Measurements from ENCODE around the gene TNFRSF12A.

TNFRSF12A gene

GRCh38 chr16:3009568-3010390 lies 10.4 kb upstream of the TNFRSF12A start:
- DNase-seq (ENCODE audit: low read depth): peak; percentile 24
- no peak for TF ChIP-seq CTCF (conservative IDR thresholded peaks at IDR 0.05; ENCODE audit: low read depth, low read length)
- no peak overlapping the region for H3K4me3 ChIP-seq (ENCODE audit: low read depth, low read length)

GRCh38 chr16:3010510-3010909 lies 9.7 kb upstream of the TNFRSF12A start:
- no peak overlapping the region for H3K4me3 ChIP-seq (ENCODE audit: low read depth, low read length)
- no peak for DNase-seq (ENCODE audit: low read depth)
- no peak for TF ChIP-seq CTCF (conservative IDR thresholded peaks at IDR 0.05; ENCODE audit: low read depth, low read length)

- no peak for DNase-seq (ENCODE audit: low read depth)
- no peak overlapping the region for H3K4me3 ChIP-seq (ENCODE audit: low read depth, low read length)
- TF ChIP-seq CTCF (conservative IDR thresholded peaks at IDR 0.05; ENCODE audit: low read depth, low read length): no peak
Observed at GRCh38 chr16:3012246-3012645, 7.9 kb upstream of the TNFRSF12A start.

GRCh38 chr16:3012828-3013420 lies 7.2 kb upstream of the TNFRSF12A start, which contains the start of gene CLDN9:
Gene CLDN9 (plus strand): TSS chr16:3012923. CDS start chr16:3013363, 440 bp downstream.
- DNase-seq (ENCODE audit: low read depth): no peak
- H3K4me3 ChIP-seq (ENCODE audit: low read depth, low read length): no peak within 1 kb of the TSS
- TF ChIP-seq CTCF (conservative IDR thresholded peaks at IDR 0.05; ENCODE audit: low read depth, low read length): no peak

- TF ChIP-seq CTCF (conservative IDR thresholded peaks at IDR 0.05; ENCODE audit: low read depth, low read length): no peak
Observed at GRCh38 chr16:3013491-3013951, 6.6 kb upstream of the TNFRSF12A start.

GRCh38 chr16:3013998-3014690 lies 6.0 kb upstream of the TNFRSF12A start:
- no peak for TF ChIP-seq CTCF (conservative IDR thresholded peaks at IDR 0.05; ENCODE audit: low read depth, low read length)
- no peak for DNase-seq (ENCODE audit: low read depth)
- no peak overlapping the region for H3K4me3 ChIP-seq (ENCODE audit: low read depth, low read length)

More at GRCh38 chr16:3013491-3013951, 6.6 kb upstream of the TNFRSF12A start:
- no peak overlapping the region for H3K4me3 ChIP-seq (ENCODE audit: low read depth, low read length)
- DNase-seq (ENCODE audit: low read depth): no peak
